GM04504 (cell line): ENCODE data around the gene GABBR2.
"Not testable (repeated sequence)": the region's sequence is repeated elsewhere in the genome, so short reads cannot be mapped to it uniquely, and the experiment has no call there.

ENCODE experiments used
- DNase-seq: peaks from one replicate; pipeline ENCODE4 v3.0.0-alpha.2; 2012; ENCODE audit warnings: low read depth

The GABBR2 gene

DNA sequence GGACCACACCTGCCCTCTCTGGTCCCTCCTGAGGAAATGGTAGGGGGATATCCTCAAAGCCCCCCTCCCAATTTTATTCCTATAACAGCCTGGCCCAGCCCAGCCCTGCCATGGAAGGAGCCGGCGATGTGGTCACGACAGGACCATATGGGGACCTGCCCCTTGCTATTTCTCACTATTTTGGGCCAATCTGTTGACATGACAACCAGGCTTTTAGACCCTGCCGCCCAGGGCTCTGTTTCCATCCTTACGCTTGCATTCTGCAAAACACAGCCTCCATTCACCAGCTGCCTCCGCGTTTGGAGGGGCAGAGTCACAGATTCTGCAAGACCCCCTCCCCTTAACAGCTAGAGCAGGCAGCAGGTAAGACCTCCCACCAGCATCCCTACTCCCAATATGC lies 112.2 kb downstream of the GABBR2 start:
- DNase-seq: no peak

DNA sequence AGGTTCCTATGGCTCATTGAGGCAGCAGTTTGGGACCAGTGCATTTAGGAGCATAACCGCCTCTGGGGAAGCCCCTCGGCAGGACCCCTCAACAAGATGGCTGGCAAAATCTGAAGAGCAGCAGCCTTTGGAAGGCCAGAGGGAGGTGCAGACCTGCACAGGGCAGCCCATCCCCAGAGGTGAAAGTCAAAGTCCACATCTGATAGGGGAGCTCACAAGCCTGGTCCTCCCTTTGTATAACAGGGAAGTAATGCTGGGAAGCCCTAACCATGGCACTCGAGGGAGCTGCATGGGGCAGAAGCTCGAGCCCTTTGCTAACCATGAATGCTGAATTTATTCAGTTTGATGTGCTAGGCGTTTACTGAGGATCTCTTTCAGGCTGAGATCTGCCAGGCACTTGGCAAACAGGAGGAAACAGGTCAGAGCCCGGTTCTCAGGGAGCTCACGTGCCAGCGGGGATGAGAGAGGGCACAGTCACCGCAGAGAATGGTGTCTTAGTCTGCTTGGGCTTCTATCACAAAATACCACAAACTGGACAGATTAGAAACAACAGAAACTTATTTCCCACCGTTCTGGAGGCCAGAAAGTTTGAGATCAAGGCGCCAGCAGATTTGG lies 114.1 kb downstream of the GABBR2 start:
- DNase-seq: no peak

DNA sequence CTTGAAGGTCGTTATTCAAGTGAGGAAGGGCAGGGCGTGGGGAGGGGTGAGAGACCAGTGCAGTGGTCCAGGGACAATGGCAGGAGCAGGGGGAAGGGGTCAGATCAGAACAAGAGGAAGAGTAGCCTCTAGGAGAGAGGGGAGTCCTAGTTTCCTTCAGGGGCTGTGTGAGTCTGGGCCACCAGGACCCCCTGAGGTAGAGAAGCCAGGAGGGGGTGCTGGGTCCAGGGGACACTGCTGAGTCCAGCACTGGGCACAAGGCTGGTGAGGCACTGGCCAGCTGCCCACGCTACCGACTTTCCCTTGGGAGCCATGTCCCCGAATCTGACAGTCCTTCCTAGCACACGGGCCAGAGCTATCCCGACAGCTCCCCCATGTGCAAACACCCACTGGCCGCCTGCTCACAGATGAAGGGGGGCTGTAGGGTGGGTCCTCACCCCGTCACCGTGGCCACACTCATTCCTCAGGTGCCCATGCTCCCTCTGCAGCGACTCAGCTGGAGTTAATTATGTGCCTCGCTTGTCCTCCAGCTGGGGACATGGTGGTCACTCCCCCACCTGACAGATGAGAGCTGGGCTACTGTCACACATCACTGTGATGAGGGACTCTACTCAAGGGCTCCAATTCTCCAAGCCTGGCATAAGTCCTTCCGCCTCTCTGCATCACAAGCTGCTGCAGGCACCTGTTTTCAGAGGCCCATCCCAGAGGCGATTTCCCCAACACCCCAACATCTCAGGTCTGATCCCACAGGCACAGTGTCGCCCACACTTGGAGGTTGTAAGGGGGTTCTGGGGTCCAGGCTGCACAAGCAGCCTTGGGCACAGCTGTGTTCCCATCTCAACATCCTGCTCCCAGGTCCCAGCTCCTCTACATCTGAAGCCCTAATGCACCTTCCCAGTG lies 115.1 kb downstream of the GABBR2 start:
- DNase-seq: no peak

GRCh38 chr9:98591696-98592095 lies 117.0 kb downstream of the GABBR2 start:
- DNase-seq: no peak

DNA sequence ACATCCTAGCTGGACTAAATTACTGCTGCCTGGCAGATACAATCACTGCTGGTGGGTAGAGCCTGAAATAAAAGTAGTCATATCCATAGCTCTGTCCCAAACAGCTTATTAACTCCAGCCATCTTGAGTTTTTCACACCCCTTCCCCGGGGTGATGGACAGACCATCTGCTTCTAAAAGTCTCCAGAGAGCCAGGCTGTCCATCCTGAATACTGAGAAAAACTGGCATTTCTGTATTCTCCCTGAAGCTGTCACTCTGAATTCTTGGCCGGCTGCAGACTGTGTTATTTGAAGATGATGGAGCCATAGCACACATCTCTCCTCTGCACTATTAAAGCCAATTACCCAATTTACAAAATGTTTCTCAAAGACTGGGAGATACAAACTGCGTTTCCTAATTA lies 118.6 kb downstream of the GABBR2 start:
- no peak for DNase-seq

DNA sequence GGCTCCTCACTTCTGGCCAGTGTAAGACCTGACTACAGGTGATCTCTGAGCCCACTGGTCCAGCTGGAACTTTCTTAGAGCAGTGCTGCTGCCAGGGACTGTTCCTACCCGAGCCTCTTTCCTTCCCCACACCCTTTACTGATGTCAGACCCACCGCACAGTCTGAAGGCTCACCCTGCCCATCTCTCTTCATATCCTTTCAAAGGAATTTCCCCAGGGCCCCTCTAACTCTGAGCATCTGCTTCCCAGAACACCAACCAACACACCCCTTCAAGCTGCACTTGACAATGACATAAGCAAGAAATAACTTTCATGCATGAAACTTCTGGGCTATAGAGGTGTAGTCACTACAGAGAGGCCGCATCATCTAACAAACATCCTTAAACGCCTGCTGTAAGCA lies 119.6 kb downstream of the GABBR2 start:
- DNase-seq: no peak

GRCh38 chr9:98584853-98585438 lies 123.8 kb downstream of the GABBR2 start:
- DNase-seq: not testable (repeated sequence)

DNA sequence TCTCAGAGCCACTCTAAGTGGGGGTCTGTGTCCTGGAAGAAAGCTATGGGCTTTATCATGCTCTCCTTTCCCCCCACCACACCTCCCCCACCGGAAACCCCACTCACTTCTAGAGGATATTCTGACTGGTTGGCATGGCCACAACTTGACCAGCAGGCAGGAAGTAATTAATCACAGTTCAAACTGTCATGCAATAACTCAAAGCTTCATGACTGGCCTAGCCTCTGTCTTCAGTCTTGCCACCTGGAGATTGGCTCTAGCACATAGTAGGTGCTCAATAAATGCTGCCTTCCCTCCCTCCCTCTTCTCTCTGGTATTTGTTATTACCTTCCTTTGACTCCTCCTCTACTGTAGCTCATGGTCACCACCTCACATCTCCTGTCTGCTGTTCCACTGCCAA lies 124.7 kb downstream of the GABBR2 start:
- DNase-seq: no peak

DNA sequence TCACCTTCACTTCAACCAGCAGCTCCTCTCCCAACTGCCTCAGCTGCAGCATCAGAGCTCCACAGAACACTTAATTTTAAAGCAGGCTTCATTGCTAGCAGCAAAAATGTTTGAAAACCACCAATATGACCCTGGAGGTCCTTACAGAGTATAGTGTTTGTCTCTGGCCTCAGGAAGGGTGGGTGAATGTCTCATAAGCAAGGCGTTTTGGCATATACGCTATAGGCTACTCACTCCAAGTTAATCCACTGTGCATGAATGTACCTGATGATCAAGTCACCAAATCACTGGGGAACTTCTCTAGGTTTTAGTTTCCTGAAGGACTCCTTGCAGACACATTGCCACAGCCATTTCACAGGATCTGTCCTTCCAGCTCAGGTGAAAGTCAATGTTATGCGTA lies 125.3 kb downstream of the GABBR2 start:
- DNase-seq: no peak

DNA sequence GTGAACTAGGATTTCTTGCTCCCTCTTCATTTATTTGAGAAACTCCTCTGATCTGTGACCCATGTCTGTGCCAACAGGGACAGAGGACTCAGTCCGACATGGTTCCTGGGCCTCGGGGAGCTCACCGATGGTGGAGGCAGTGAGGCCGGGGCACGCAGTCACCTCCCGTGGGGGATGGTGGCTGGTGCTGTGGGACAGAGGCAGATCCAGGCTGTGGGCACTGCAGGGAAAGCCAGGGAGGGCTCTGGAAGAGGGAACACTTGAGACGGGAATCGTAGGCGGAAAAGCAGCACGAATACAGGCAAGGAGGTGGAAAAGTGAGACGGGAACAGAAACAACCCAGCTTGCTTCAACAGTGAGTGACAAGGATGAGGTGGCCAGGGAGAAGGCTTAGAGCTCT lies 127.8 kb downstream of the GABBR2 start:
- DNase-seq: no peak

- no peak for DNase-seq
These were observed 129.0 kb downstream of the GABBR2 start for GRCh38 chr9:98579700-98580099.

- no peak for DNase-seq
These were observed 131.3 kb downstream of the GABBR2 start for GRCh38 chr9:98577446-98577845.

- DNase-seq: no peak
These were observed 131.9 kb downstream of the GABBR2 start for GRCh38 chr9:98576859-98577258.

GRCh38 chr9:98576354-98576753 lies 132.4 kb downstream of the GABBR2 start:
- DNase-seq: no peak

DNA sequence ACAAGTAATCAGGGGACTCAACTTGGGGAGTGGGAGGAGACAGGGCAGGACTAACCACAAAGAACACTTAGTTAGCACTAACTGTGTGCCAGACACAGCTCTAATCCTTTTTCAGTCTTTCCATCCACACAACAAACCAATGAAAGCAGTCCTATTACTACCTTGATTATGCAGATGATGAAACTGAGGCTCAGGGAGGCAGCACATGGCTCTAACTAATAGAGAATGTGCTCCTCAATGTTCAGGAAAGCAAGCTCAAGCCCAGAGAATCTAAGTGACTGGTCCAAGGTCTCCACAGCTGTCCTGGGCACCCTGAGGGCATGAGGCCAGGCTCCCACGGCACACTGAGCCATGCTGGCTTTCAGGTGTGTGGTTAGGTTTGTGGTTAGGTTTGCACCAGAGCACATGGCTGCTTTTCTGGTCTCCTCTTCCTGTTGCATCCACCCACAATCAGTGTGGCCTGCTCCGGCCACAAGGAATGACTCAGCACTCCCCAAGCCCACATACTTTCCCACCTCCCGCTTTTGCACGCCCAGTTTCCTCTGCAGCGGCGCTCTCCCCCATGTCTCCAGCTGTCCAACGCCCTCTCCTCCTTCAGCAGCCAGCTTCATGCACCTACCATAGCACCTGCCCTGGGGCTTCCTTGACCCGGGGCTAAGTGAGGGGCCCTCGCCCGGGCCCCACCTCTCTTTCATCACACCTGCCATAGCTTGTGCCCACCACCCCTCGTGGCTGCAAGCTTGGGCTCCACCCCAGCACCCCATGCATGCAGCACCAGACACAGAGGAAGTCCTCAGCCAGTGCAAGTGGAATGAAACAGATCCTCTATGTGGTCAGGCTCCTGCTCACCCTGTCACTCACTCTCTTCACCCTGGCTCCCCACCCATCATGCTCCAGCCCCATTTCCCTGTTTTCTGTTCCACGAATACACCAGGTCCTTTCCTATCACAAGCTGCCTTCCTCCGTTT lies 133.1 kb downstream of the GABBR2 start:
- peak; percentile 17 for DNase-seq

- no peak for DNase-seq
These were observed 134.9 kb downstream of the GABBR2 start for GRCh38 chr9:98573749-98574278.

GRCh38 chr9:98572796-98573195 lies 135.9 kb downstream of the GABBR2 start:
- no peak for DNase-seq

DNA sequence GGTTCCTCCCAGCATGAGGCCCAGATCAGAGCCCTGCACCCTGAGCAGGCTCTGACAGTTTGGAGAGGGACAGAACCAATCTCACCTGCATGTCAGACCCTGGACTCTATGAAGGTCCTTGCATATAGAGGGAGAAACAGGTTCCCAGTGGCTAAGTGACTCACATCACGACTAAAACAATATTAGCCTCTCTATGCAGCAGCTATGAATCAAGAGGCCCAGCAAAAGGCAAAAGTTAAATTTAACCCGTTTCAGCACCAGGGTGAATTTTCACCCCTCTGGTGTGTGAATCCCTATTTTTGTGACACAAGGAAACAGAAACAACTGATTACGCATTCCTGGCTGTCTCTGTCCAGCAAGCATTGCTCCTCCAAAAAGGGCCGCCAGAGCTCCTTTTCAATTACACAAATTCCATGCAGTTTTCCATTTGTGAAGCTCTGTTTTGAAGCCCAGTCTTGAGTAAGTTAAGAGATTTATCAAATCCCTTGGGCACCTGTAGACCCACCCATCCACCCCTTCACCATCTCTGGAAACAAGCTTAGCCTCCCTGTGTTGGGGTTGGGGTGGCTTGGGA lies 136.6 kb downstream of the GABBR2 start:
- DNase-seq: no peak

- DNase-seq: no peak
These were observed 137.1 kb downstream of the GABBR2 start for GRCh38 chr9:98571643-98572042.

DNA sequence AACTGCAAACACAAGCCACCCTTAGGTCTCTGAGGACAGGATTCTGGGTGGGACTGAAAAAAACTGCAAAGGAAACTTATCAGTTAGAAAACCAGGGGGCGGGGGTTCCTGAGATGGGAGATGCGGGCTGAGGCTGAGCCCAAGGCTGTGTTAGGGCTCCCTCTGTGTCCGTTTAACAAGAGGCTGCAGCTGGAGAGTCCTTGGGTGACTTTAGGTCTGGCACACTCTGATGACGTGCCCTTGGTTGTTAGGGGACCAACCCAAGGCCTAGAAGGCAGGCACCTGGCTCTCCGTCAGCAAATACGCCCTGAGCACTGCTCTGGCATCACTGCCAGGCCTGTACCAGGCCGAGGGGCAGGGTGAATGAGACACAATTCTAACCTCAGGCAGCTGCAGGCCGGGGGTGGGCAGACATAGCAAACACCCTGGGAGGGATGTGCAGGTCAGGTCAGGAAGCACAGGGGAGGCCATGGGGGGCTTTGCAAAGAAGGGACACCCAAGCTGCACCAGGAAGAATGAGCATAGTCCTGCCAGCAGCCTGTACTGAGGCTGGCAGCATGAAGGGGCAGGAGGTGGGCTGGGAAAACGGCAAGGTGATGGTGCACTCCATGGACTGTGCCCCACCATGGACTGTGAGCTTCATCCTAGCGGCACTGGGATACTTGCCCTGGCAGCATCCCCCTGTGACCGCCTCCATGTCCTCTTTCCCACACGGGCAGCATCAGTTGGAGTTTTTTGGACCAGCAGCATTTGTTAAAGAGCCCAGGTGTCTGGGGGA lies 137.9 kb downstream of the GABBR2 start:
- DNase-seq: no peak

GRCh38 chr9:98570055-98570454 lies 138.7 kb downstream of the GABBR2 start:
- DNase-seq: no peak
